Dermis blood vessel endothelial cell (primary cell): Measurements from ENCODE around the gene NKD1. TPM values are rescaled to one million over a fixed set of nuclear protein-coding genes. Genes with fewer than 3 reads are reported as not detected.

Experiments
- DNase-seq: peaks from one replicate; pipeline ENCODE4 v3.0.0; 2010
- total RNA-seq: library from RNA; depleted of rRNA; stranded (reverse); fragments of >200 nt; gene quantifications from 2 replicates; pipeline ENCODE4 v1.2.3, GENCODE V29; 2014

Gene NKD1
- total RNA-seq, 1 donor from 2014 or later, result not detected

GRCh38 chr16:50614955-50615724, 66.9 kb downstream of the NKD1 start:
- no peak for DNase-seq

DNA sequence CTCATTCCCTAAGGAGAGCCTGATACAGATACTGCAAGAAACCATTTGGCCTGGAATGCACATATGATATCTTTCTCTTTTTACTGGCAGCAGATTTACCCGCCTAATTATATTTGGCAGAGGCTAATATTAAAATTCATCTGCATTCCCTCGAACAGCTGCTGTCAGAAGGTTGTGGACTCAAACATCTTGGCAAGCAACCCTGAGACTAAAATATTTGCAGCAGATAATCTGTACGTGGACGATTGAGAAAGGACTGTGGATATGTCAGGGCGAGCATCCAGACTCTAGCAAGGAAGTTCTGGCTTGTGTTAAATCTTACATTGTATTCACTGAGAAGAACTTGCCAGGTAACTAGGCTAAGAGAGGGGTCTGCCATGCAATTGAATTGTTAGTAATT, 67.7 kb downstream of the NKD1 start:
- no peak for DNase-seq

DNA sequence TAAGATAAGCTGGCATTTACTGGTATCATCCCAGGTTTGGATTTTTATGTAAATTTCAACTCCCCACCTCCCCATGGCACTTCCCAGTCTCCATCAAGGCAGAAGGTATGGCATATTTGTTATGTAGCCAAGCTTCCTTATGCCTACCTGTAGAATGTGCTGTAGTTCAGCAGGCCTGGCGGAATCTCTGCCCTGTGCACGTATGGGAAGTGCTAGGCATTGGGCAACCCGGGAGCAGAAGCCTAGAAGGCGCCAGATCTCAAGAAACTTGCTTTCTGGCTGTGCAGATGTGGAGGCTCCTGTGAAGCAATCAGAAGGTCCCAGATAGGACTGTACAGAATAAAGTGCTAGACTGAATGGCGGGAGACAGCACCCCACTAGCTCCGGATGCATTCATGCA, 68.2 kb downstream of the NKD1 start:
- no peak for DNase-seq

DNA sequence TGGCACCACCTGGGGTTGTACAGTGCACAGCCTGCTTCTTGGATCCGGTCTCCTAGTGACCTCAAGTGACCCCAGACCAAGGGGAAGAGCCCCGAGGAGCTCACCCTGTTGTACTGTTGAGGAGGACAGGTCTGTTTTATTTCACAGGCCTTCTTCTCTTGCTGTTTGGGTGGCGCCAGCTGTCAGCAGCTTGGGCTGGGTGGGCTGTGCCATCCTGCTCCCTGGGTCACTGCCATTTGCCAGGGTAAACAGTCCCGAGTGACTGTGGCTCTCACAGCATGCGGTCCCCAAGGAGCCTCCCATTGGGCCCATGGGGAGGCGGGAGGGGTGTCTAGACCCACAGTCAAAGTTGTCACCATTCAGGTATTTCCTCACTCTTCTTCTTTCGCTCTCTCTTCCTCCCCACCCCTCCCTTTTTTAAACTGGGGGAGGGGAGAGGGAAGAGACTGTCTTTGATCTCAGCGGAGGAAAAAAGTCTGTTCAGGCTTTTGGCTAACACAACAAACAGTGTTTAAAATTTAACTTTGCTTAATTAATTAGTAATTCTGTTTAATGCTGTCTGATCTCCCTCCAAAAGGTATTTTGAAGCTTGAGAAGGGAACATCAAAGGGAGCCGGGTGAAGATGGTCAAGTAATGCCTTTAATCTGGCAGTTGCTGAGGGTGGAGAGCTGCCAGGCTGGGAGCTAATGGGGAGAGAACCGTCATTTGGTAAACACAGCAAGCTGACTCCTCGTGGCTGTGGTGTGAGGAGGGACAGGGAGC, 68.9 kb downstream of the NKD1 start:
- DNase-seq, result no peak

- no peak for DNase-seq
Measured at GRCh38 chr16:50617646-50618184, 69.5 kb downstream of the NKD1 start.

DNA sequence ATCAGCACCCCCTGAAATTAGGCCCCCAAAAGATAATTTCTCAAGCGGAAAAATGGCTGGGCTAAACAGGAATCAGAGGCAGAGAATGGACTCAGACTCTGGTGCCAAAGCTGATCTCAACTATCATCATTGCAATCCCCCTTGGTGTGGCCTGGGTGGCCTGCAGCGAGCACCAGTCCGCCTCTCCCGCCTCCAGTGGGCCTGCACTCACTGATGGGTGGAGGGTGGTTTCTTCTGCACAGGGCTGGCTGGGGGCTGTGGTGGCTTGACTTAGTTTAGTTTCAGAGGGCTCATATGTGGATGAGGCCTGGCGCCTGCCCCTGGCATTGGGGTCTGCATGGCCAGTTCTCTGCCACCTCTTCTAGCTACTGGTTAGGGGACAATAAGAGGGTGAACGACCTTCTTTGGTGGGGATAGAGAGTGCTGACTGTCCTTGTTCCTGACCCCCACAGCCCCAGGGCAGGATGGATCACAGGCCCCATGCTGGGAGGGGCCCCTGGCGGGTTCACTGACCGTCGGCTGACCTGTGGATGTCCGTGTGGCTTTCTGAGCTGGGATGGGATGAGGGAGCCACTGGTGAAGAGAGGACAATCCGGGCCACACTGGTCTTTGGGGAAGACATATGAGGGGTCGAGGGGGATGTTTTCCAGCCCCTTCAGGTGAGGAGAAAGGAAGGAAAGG, 70.2 kb downstream of the NKD1 start:
- no peak for DNase-seq

DNA sequence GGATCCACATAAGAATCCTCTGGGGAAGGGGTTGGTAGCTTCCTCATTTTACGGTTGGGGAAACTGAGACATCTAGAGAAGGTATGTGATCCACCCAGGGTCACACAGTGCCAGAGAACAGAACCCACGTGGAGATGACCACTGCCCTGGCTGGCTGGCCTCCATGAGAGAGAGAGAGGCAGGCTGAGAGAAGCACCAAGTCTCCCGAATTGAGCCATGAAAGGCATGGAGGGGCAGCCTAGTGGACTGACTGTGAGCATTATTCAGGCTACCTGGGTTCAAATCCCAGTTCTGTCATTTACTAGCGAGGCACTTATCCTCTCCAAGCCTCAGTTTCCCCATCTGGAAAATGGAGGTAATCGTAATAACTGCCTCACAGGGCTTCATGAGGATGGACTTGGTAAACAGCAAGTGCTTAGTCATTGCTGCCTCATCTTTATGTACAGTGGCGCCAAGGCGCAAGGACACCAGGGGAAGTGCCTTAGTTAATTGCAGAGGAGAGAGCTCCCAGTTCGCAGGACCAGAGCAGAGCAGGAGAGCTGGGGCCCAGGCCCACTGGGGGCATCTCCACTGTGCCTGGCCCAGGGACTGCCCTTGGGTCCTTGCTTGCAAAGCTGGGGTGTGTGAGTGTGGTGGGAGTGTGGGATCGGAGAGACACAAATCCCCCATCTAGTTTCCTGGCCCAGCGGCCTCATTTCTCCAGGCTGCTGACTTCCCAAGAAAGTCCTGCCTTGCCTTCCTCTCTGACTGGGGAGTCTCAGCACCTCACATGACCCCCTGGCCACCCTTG, 71.7 kb downstream of the NKD1 start:
- no peak for DNase-seq

DNA sequence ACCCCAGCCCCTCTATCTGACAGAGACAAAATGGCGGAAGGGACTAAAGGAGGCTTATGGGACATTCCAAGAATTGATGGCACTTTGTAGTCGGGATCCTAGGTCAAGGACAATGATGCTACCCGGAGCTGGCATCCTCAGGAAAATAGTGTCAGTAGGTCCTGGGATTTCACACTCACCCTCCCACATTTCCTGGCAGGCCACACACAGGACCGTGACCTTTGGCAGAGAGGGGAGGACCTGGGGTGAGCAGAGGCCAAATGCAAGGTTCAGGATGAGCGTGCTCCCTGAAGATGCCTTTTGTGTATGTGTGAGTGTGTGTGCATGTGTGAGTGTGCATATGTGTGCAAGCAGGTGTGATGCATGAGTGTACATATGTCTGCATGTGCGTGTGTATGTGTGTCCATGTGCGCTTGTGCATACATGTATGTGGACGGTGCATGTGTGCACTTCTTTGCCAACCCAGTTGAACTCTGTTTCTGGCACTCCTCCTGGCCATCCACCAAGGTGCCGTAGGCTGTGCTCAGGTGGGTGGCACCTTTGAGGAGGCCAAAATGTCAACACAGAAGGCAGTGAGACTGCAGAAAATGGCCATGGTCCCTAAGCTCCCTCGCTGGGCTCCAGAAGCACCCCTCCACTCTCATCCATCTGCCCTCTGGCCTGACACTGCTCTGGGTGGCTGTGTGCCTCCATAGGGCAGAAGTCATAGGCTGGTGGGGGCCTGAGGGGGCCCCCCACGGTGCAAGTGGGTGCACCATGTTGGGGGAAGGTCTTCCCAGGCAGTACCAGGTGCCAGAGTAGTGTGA, 72.7 kb downstream of the NKD1 start:
- no peak for DNase-seq

DNA sequence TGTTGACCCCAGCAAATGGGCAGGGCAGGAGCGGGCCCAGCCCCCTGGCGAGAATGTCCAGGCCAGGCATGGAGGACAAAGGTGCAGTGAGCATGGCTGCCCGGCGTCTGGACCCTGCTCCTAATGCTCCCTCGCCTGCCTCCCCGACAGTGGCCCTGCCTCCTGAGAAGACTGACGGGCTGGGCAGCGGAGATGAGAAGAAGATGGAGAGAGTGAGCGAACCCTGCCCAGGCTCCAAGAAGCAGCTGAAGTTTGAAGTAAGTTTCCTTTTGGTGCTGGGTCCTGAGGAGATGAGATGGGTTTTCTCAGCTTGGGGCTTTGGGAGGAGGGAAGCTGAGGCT, 73.2 kb downstream of the NKD1 start:
- DNase-seq, result no peak

DNA sequence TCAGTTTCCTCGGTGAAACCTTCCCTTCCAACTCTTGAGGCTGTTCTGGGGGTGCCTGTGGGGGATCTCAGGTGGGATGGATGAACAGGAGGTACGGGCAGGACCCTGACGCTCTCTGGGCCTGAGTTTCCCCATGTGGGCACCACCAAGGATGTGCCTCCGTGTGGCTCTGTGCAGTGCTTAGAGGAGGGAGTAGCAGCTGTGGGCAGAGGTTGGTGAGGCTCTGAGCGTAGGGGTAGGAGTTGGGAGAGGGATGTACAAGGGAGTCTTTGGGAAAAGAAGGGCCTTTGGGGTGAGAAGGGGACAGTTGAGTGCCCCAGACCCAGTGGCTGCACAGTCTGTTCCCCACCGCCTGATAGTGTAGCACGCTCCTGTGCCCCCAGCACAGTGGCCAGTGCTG, 73.8 kb downstream of the NKD1 start:
- no peak for DNase-seq

- no peak for DNase-seq
Measured at GRCh38 chr16:50622643-50623369, 74.6 kb downstream of the NKD1 start.

- DNase-seq, result no peak
Measured at GRCh38 chr16:50624449-50624970, 76.3 kb downstream of the NKD1 start.

- no peak for DNase-seq
Measured at GRCh38 chr16:50625374-50625773, 77.2 kb downstream of the NKD1 start.

- DNase-seq, result no peak
Measured at GRCh38 chr16:50626868-50627267, 78.7 kb downstream of the NKD1 start.

DNA sequence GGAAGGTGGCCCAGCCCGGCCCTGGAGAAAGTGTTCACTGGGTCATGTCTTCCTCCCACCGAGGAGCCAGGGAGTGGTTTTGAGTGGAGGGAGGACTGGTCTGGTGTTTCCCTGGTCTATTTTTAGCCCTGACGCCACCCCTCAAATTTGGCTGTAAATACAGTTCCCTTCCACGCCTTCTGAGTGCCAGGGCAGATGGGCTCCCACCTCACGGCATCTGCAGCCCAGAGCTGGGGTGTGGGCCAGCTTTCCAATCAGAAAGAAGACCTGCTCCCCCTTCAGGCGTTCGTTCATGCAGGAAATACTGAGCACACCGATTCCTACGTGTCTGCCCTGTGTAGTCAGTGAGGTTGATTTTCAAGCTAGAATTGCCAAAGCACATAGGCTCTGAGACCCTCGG, 79.2 kb downstream of the NKD1 start:
- peak; percentile 15 for DNase-seq

DNA sequence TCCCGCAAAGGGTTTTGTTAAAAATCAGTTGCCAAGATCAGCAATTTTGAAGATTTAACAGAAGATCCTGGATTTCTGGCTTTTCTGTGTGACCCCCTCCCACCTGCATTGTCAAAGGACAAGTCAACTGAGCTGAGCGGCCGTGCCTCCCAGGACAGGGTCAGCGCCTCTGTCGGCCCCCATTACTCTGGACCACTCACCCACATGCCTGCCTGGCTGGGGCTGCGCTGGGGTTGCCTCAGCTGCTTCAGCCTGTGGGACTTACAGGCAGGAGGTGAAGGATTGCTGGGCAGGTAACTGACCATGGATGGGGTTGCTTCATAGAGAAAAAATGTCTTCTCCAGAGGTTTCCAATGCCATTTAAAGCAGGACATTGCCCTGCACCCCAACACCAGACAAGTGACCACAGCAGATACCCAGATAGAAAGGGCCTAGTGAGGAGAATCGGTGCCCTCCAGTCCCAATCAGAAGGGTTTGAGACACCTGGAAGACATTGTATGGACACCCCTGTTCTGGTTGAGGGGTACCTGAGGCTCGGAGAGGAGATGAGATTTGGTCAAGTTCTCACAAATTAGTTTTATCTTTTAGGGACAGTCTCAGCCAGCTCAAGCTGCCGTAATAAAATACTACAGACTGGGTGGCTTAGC, 80.1 kb downstream of the NKD1 start:
- no peak for DNase-seq

DNA sequence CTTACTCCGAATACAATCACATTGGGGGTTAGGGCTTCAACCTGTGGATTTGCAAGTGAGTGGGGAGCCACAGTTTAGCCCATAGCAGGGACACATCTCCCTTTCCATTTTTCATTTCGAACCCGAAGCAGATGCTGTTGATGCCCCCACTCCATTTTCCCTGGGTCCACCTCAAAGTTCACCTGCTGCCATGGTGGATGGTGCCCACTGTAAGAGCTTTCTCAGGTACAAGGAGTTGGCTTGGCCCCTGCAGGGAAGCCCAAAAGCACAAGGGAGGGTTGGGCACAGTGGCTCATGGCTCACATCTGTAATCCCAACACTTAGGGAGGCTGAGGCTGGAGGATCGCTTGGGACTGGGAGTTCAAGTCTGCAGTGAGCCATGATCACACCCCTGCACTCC, 81.1 kb downstream of the NKD1 start:
- DNase-seq, result no peak

DNA sequence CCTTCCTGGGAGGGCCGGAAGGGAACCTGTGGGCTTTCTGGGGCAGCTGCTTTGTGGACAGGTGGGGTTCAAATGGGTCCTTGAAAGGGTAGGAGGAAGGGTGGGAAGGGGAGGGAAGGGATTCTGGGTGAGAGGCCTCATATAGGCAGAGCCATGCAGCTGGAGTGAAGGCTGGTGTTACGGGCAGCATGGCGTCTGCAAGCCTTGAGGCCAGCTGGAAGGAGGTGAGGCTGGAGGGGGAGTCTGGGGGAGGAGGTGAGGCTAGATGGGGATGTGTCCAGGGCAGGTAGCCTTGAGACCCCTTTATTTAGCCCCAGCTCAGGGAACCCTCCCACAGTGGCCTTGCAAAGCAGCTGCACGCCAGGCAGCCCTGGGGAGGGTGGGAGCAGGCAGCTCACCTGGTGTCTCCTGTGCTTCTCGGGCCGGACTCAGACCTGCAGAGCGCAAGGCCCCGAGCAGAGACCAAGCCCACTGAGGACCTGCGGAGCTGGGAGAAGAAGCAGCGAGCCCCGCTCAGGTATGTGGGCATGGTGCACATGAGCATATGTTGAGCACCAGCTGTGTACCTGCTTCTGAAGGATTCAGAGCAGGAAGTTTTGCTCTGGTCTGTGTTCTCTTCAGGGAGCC, 82.3 kb downstream of the NKD1 start:
- DNase-seq, result no peak

- DNase-seq, result no peak
Measured at GRCh38 chr16:50631249-50631984, 83.2 kb downstream of the NKD1 start.
